ENCODE measurements around the gene BBLN.

Gene BBLN

GRCh38 chr9:128145951-128146351, 14.1 kb upstream of the BBLN start:
- no peak for DNase-seq

- no peak for DNase-seq
Observed at GRCh38 chr9:128146591-128147120, 13.4 kb upstream of the BBLN start.

- no peak for DNase-seq
Observed at GRCh38 chr9:128148509-128149000, 11.5 kb upstream of the BBLN start.

- no peak for DNase-seq
Observed at GRCh38 chr9:128149001-128149701, 10.9 kb upstream of the BBLN start, which contains the start of gene LCN2. Gene LCN2 (plus strand): TSS chr9:128149453. CDS start chr9:128149526, 73 bp downstream.

- DNase-seq: no peak
Observed at GRCh38 chr9:128149951-128150593, 10.0 kb upstream of the BBLN start.

GRCh38 chr9:128150594-128151308, 9.3 kb upstream of the BBLN start:
- no peak for DNase-seq

- DNase-seq: no peak
Observed at GRCh38 chr9:128151309-128152132, 8.5 kb upstream of the BBLN start.

GRCh38 chr9:128152133-128153059, 7.7 kb upstream of the BBLN start:
- DNase-seq: no peak

- DNase-seq: no peak
Observed at GRCh38 chr9:128153060-128153946, 6.8 kb upstream of the BBLN start.

- DNase-seq: no peak
Observed at GRCh38 chr9:128153947-128154695, 5.9 kb upstream of the BBLN start.

GRCh38 chr9:128155736-128156500, 4.1 kb upstream of the BBLN start:
- DNase-seq: no peak

- peak; percentile 59 for DNase-seq
Observed at GRCh38 chr9:128159522-128159783, 612 bp upstream of the BBLN start.

GRCh38 chr9:128160603-128160987, 530 bp downstream of the BBLN start:
- DNase-seq: no peak

- DNase-seq: no peak
Observed at GRCh38 chr9:128161215-128161902, 1.3 kb downstream of the BBLN start.

GRCh38 chr9:128162215-128163026, 2.4 kb downstream of the BBLN start:
- DNase-seq: no peak

- no peak for DNase-seq
Observed at GRCh38 chr9:128163027-128163515, 3.0 kb downstream of the BBLN start.
